K562 (cell line): ENCODE measurements around the gene SLC34A1. TPM values are rescaled to one million over a fixed set of nuclear protein-coding genes. Genes with fewer than 3 reads are reported as not detected.

Source experiments
- ATAC-seq: fragments of 200-7000 bp; cut with Tn5 transposase; 3 replicates; pipeline ENCODE4 v1.9.1; 2020; ENCODE audit warnings: moderate library complexity
- BruUV-seq: library from RNA; stranded (reverse); fragments of 400-500 nt; replicated peaks from 2 replicates; lab custom pipeline; 2021; lab: Mats Ljungman, UMichigan
- CTCF ChIA-PET: fragments of 300-600 bp; formaldehyde crosslinking; extraction: SDS; loops from one replicate; lab custom pipeline; 2021; ENCODE audit warnings: low intra/inter-chr PET ratio; lab: Yijun Ruan, JAX
- POLR2A ChIA-PET: fragments of 300-600, 350-650 bp; sonication (Branson Sonifier 250); formaldehyde crosslinking; extraction: SDS; loops from one replicate; lab custom pipeline; 2021; ENCODE audit warnings: antibody characterized with exemption, inconsistent platforms; lab: Yijun Ruan, JAX
- DNase-seq, 4 experiments: peaks; one replicate each; pipeline versions ENCODE4 v3.0.0 to v3.0.0-alpha.2; 2011 to 2018; ENCODE audit warnings: low spot score in 3 of 4, mixed read lengths in 3 of 4; ENCODE audit errors: extremely low read depth in 1 of 4
- FAIRE-seq: peaks from 2 replicates; lab custom pipeline; 2011; peaks lifted over from hg19 to GRCh38; lab: Jason Lieb, UNC
- H2AFZ ChIP-seq: 2 replicates; pipeline ENCODE4 v1.6.0; 2011; ENCODE audit warnings: low read depth, low read length, control low read depth, inconsistent platforms
- H3K27ac ChIP-seq: fragments of 200-600 bp; 3 replicates; pipeline ENCODE4 v1.8.0; 2011; ENCODE audit warnings: low read depth, mild to moderate bottlenecking, control low read depth, inconsistent platforms, low read length, moderate library complexity, mixed read lengths; ENCODE audit errors: extremely low read depth
- H3K27me3 ChIP-seq, 2 experiments: fragments of 300-600 bp in 1 of 2; 2 replicates in 1 of 2; 3 replicates in 1 of 2; pipeline versions ENCODE4 v1.6.0 to v1.8.0; 2011; ENCODE audit warnings: inconsistent platforms in 2 of 2, low read length in 2 of 2, mild to moderate bottlenecking in 1 of 2, mixed read lengths in 1 of 2, moderate library complexity in 1 of 2; ENCODE audit not compliant: control insufficient read depth in 2 of 2, insufficient read depth in 2 of 2
- H3K36me3 ChIP-seq: fragments of 300-600 bp; 3 replicates; pipeline ENCODE4 v1.8.0; 2011; ENCODE audit warnings: mild to moderate bottlenecking, low read length, inconsistent platforms; ENCODE audit not compliant: control insufficient read depth, insufficient read depth
- H3K4me1 ChIP-seq, 2 experiments: fragments of 200-600 bp in 1 of 2; replicated peaks in 1 of 2; 2 replicates in 1 of 2; 3 replicates in 1 of 2; pipeline versions ENCODE4 v1.5.1 to v1.8.0; 2011; ENCODE audit warnings: inconsistent platforms in 2 of 2, low read length in 2 of 2, mild to moderate bottlenecking in 1 of 2, mixed read lengths in 1 of 2, moderate library complexity in 1 of 2; ENCODE audit not compliant: control insufficient read depth in 2 of 2, insufficient read depth in 2 of 2
- H3K4me2 ChIP-seq: 2 replicates; pipeline ENCODE4 v1.6.1; 2011; ENCODE audit warnings: low read length, control low read depth, inconsistent platforms, mixed read lengths; ENCODE audit not compliant: insufficient read depth
- H3K4me3 ChIP-seq: fragments of 200-600 bp; sonication (generic), shearing (Covaris generic); 2 replicates; pipeline ENCODE4 v1.5.1; 2016; ENCODE audit warnings: control low read depth, inconsistent platforms
- H3K79me2 ChIP-seq: fragments of 200-600 bp; 3 replicates; pipeline ENCODE4 v1.8.0; 2011; ENCODE audit warnings: low read length, inconsistent platforms; ENCODE audit not compliant: control insufficient read depth, insufficient read depth
- H3K9ac ChIP-seq, 2 experiments: 2 replicates each; pipeline versions ENCODE4 v1.6.0 to v1.6.1; 2011; ENCODE audit warnings: low read depth in 2 of 2, low read length in 2 of 2, control low read depth in 1 of 2, inconsistent platforms in 1 of 2, mild to moderate bottlenecking in 1 of 2, mixed read lengths in 1 of 2; ENCODE audit not compliant: insufficient read depth in 1 of 2
- H3K9me1 ChIP-seq: one replicate; pipeline ENCODE4 v1.6.0; 2011; ENCODE audit warnings: inconsistent platforms, mild to moderate bottlenecking, low read length, moderate library complexity; ENCODE audit not compliant: control insufficient read depth, insufficient read depth
- H3K9me3 ChIP-seq: replicated peaks from 2 replicates; pipeline ENCODE4 v1.5.1; 2011; ENCODE audit warnings: low read depth, low read length, inconsistent platforms; ENCODE audit not compliant: control insufficient read depth, insufficient read depth
- H4K20me1 ChIP-seq: replicated peaks from 2 replicates; pipeline ENCODE4 v1.6.1; 2011; ENCODE audit warnings: low read length, inconsistent platforms, mixed read lengths; ENCODE audit not compliant: control insufficient read depth, insufficient read depth
- GTF2F1 ChIP-seq: IDR thresholded peaks from 2 replicates; pipeline ENCODE4 v1.6.1; 2011; ENCODE audit warnings: low read depth, low read length, improper control_type of control experiment
- HDAC2 ChIP-seq: fragments of 450-650 bp; IDR thresholded peaks from 2 replicates; pipeline ENCODE4 v1.6.1; 2016; ENCODE audit warnings: mild to moderate bottlenecking
- HMBOX1 ChIP-seq: sonication (generic); IDR thresholded peaks from 2 replicates; pipeline ENCODE4 v1.6.1; 2016
- MBD1 ChIP-seq: fragments of 250-450 bp; sonication (Bioruptor Pico); IDR thresholded peaks from 2 replicates; pipeline ENCODE4 v1.8.0; 2022; ENCODE audit warnings: inconsistent platforms
- POLR2A ChIP-seq: fragments of 450-650 bp; conservative IDR thresholded peaks from 2 replicates; pipeline ENCODE4 v1.6.1; 2016
- RB1 ChIP-seq: fragments of 450-650 bp; IDR thresholded peaks from 2 replicates; pipeline ENCODE4 v1.6.1; 2017; ENCODE audit warnings: low read depth, mild to moderate bottlenecking
- RBFOX2 ChIP-seq: fragments of 200-400 bp; formaldehyde crosslinking; IDR thresholded peaks from 2 replicates; pipeline ENCODE4 v1.6.1; 2017; ENCODE audit warnings: low read depth, mild to moderate bottlenecking, low read length, moderate library complexity
- SRSF9 ChIP-seq: fragments of 200-400 bp; formaldehyde crosslinking; IDR thresholded peaks from 2 replicates; pipeline ENCODE4 v1.6.1; 2017; ENCODE audit warnings: low read depth, low read length, borderline replicate concordance
- TCFL5 ChIP-seq: fragments of 250-450 bp; sonication (Bioruptor Pico); conservative IDR thresholded peaks from 2 replicates; pipeline ENCODE4 v1.6.1; 2021; ENCODE audit warnings: mild to moderate bottlenecking, moderate library complexity, matching md5 sums
- YY1 ChIP-seq, 3 experiments: IDR thresholded peaks; 2 replicates each; pipeline ENCODE4 v1.6.1; 2011; ENCODE audit warnings: low read length in 2 of 3, mild to moderate bottlenecking in 2 of 3, moderate library complexity in 2 of 3, borderline replicate concordance in 1 of 3, control low read depth in 1 of 3, low read depth in 1 of 3; ENCODE audit not compliant: insufficient read depth in 3 of 3, insufficient replicate concordance in 2 of 3, control insufficient read depth in 1 of 3, insufficient read length in 1 of 3; ENCODE audit errors: extremely low read depth in 1 of 3
- ZNF23 ChIP-seq: fragments of 250-450 bp; sonication (Bioruptor Pico); IDR thresholded peaks from 2 replicates; pipeline ENCODE4 v1.4.0; 2020; ENCODE audit warnings: mild to moderate bottlenecking
- WGBS: fragments of 100-300 bp; shearing (Covaris generic); methylation state at CpG from one replicate; pipeline ENCODE4 v1.1.6; 2016; ENCODE audit warnings: low coverage, mixed read lengths; ENCODE audit not compliant: insufficient coverage; ENCODE audit errors: missing lambda C conversion rate; 5-methylcytosine and 5-hydroxymethylcytosine counted together
- in situ Hi-C: fragments of 300-500 bp; cut with MboI; formaldehyde crosslinking; loops from 4 replicates; pipeline ENCODE4 v1.15.0; 2018; ENCODE audit warnings: inconsistent platforms, mixed read lengths
- intact Hi-C: fragments of 100-400 bp; cut with micrococcal nuclease; formaldehyde crosslinking; loops from 2 replicates; pipeline ENCODE4 v1.14.2; 2022
- polyA plus RNA-seq, 8 experiments: library from polyadenylated mRNA; depleted of rRNA in 4 of 8; stranded (reverse) in 5 of 8; unstranded in 3 of 8; fragments of >200 nt; fragmentation: Nextera tagmentation in 2 of 8; fragmentation: Illumina TruSeq in 1 of 8; extraction: Ambion mirVana in 2 of 8; extraction: Trizol in 1 of 8; gene quantifications; 2 replicates each; pipeline versions ENCODE4 v1.2.1 to v1.2.3, GENCODE V29; 2011 to 2014; ENCODE audit warnings: inconsistent platforms in 1 of 8, missing spikeins in 1 of 8
- total RNA-seq, 7 experiments: library from RNA; depleted of rRNA in 6 of 7; stranded (reverse); fragments of >200 nt in 6 of 7; fragmentation: Illumina TruSeq in 2 of 7; extraction: Trizol in 2 of 7; gene quantifications; 2 replicates each; pipeline versions ENCODE4 v1.2.1 to v1.2.3, GENCODE V29; 2011 to 2021; ENCODE audit warnings: low replicate concordance in 1 of 7

Gene SLC34A1
- total and polyA plus RNA-seq, 9 of the 15 experiments (the other 6 are each of a cell fraction or from before 2014, with no cell fraction given), result not detected

- H3K4me3 ChIP-seq, result no peak overlapping the region
- H3K9me3 ChIP-seq, result no peaks in the 10 kb centered on the region
- no peaks in the 10 kb centered on the region for H3K9me1 ChIP-seq
- peaks cover 3 to 41% of the 10 kb centered on the region in 2 experiments for H3K4me1 ChIP-seq
- 93% methylated on average over 7 of the region's 8 CpGs for WGBS
- 0 out of 2 replicates have a peak, but pooled peaks have one; percentile 32 for TF ChIP-seq POLR2A
- TF ChIP-seq SRSF9, result no peak
- TF ChIP-seq, all 486 proteins: peak for 1
- Histone ChIP-seq H4K20me1 (peaks cover 5% of the 10 kb centered on the region; the same call in 1 of the 2 replicates), H3K27ac (no peak overlapping the region), H3K79me2 (peaks cover 21% of the 10 kb centered on the region), H2AFZ (no peak overlapping the region), H3K36me3 (peaks cover 96% of the 10 kb centered on the region; the same call in 2 of the 3 replicates), H3K9ac (0 out of 4 replicates have a peak overlapping the region, but pooled peaks of 1 of the 2 experiments have one; percentile 14), H3K27me3 (no peaks in the 10 kb centered on the region), H3K4me2 (no peak overlapping the region)
- no peak for FAIRE-seq
- in situ Hi-C loops, result no loop called here
- ChIA-PET CTCF (no interaction called here), POLR2A (interaction anchor here (0.6 to 10.8 kb wide), 4 partner anchors 10 to 102 kb away, joined by 3 to 210 read pairs (median 4); partner anchors contain the start of gene PRR7)
- no TSS peak for BruUV-seq
- ATAC-seq, result no peak
- intact Hi-C loops, result no loop called here
- no peak for DNase-seq
Observed at GRCh38 chr5:177434437-177434836, 50.2 kb downstream of the SLC34A1 start.

GRCh38 chr5:177434942-177435738 is 50.9 kb downstream of the SLC34A1 start:
- BruUV-seq, result no TSS peak
- Histone ChIP-seq H3K27me3 (no peaks in the 10 kb centered on the region), H3K4me3 (no peak overlapping the region), H3K79me2 (peaks cover 14% of the 10 kb centered on the region), H3K27ac (no peak overlapping the region), H3K9me1 (no peaks in the 10 kb centered on the region), H3K36me3 (peaks cover 96% of the 10 kb centered on the region; the same call in 2 of the 3 replicates), H3K9me3 (no peaks in the 10 kb centered on the region), H3K4me2 (no peak overlapping the region), H4K20me1 (no peaks in the 10 kb centered on the region; the same call in 1 of the 2 replicates), H3K9ac (0 out of 4 replicates have a peak overlapping the region, but pooled peaks of 1 of the 2 experiments have one; percentile 14), H2AFZ (no peak overlapping the region), H3K4me1 (peaks cover 0 to 35% of the 10 kb centered on the region in 2 experiments; a peak in 2 of 5 replicates)
- DNase-seq, result no peak
- FAIRE-seq, result no peak
- ChIA-PET POLR2A (interaction anchor here (0.6 to 10.8 kb wide), 4 partner anchors 9 to 30 kb away, joined by 4 to 210 read pairs (median 5); partner anchors contain the start of gene PRR7), CTCF (no interaction called here)
- in situ Hi-C loops (no loop called here), intact Hi-C loops (no loop called here)
- WGBS, result 90% methylated on average over 19 of the region's 20 CpGs
- no peak for ATAC-seq
- no peak for TF ChIP-seq YY1 (IDR thresholded peaks at IDR 0.05; ENCODE audit: borderline replicate concordance in 1 of 3, control insufficient read depth in 1 of 3, extremely low read depth in 1 of 3, insufficient read depth in 3 of 3, insufficient read length in 1 of 3, insufficient replicate concordance in 2 of 3, low read depth in 1 of 3, low read length in 2 of 3)
- TF ChIP-seq HDAC2, result no peak
- no peak for TF ChIP-seq GTF2F1
- TF ChIP-seq RBFOX2, result peak; percentile 49
- no peak for TF ChIP-seq RB1
- TF ChIP-seq ZNF23 (CRISPR knock-in tag), result no peak
- TF ChIP-seq MBD1 (CRISPR knock-in tag), result no peak
- TF ChIP-seq TCFL5 (CRISPR knock-in tag), result no peak
- TF ChIP-seq HMBOX1, result no peak
